Psoas muscle (tissue), 8 donors: Measurements from ENCODE around the gene RNU4-1. TPM values are rescaled to one million over a fixed set of nuclear protein-coding genes. Genes with fewer than 3 reads are reported as not detected.

ENCODE experiments used
- ATAC-seq, 4 donors: fragments of 200-7000 bp; cut with Tn5 transposase; one replicate each; pipeline ENCODE4 v1.9.1; 2020; ENCODE audit warnings: moderate library complexity in 3 of 4, mild to moderate bottlenecking in 2 of 4
- DNase-seq, 2 donors: peaks; one replicate each; pipeline ENCODE4 v3.0.0-alpha.2; 2020
- H3K27ac ChIP-seq: fragments of 200-600 bp; one replicate; pipeline ENCODE4 v1.8.0; 2022
- H3K27me3 ChIP-seq, 3 donors: fragments of 200-600 bp in 1 of 3; one replicate each; pipeline versions ENCODE4 v1.6.1 to v1.8.0; 2013 to 2022; ENCODE audit warnings: low read length in 2 of 3, mild to moderate bottlenecking in 2 of 3, moderate library complexity in 1 of 3; ENCODE audit not compliant: insufficient read depth in 3 of 3
- H3K36me3 ChIP-seq, 2 donors: fragments of 200-600 bp in 1 of 2; one replicate each; pipeline versions ENCODE4 v1.6.1 to v1.8.0; 2013 to 2022; ENCODE audit warnings: low read depth in 1 of 2, mild to moderate bottlenecking in 1 of 2, moderate library complexity in 1 of 2; ENCODE audit not compliant: insufficient read depth in 1 of 2
- H3K4me1 ChIP-seq: fragments of 200-600 bp; one replicate; pipeline ENCODE4 v1.8.0; 2022
- H3K4me3 ChIP-seq: fragments of 200-600 bp; one replicate; pipeline ENCODE4 v1.8.0; 2022; ENCODE audit warnings: mild to moderate bottlenecking
- H3K9me3 ChIP-seq: fragments of 200-600 bp; one replicate; pipeline ENCODE4 v1.8.0; 2022
- CTCF ChIP-seq: fragments of 200-600 bp; IDR thresholded peaks from one replicate; pipeline ENCODE4 v1.8.0; 2022; ENCODE audit warnings: antibody characterized with exemption
- WGBS, 3 donors: extraction: QIAGEN DNeasy Blood & Tissue Kit; methylation state at CpG; one replicate each; pipeline versions ENCODE4 v1.1.6 to v1.1.7; 2013; 5-methylcytosine and 5-hydroxymethylcytosine counted together
- intact Hi-C, 2 donors: fragments of 100-400 bp; cut with DNase I; formaldehyde crosslinking; loops; one replicate each; pipeline versions ENCODE4 v1.11.0 to v1.14.2; 2022
- polyA plus RNA-seq, 3 donors: library from polyadenylated mRNA; stranded (reverse); fragments of 200-250 nt; gene quantifications; one replicate each; pipeline ENCODE4 v1.2.3, GENCODE V29; 2013
- total RNA-seq, 4 donors: library from RNA; stranded (reverse); fragmentation: NEBNext Ultra II Directional in 2 of 4; extraction: Animal tissue kit (Norgen Biotek cat#: 25700) in 2 of 4; gene quantifications; one replicate each; pipeline versions ENCODE4 v1.2.1 to v1.2.4, GENCODE V29; 2021 to 2023
- donor health status: healthy with polysubstance abuse.
- donor health status: DM: no; HTN: no; CAD: no; lungs with moderate emphysema.
- donor health status: Bipolar disorder and iron deficiency.
- donor health status: healthy.
- donor health status: DM: yes; HTN: yes; CAD: no.
- donor health status: DM: no; HTN: no; CAD: no.
- donor health status: DM: no; HTN: no; CAD: no.
- donor health status: DM: yes; HTN: yes; CAD: no.

Gene RNU4-1
- total and polyA plus RNA-seq, 7 donors: 1,144 to 3,144 (median 2,601) TPM; not detected in 3

DNA sequence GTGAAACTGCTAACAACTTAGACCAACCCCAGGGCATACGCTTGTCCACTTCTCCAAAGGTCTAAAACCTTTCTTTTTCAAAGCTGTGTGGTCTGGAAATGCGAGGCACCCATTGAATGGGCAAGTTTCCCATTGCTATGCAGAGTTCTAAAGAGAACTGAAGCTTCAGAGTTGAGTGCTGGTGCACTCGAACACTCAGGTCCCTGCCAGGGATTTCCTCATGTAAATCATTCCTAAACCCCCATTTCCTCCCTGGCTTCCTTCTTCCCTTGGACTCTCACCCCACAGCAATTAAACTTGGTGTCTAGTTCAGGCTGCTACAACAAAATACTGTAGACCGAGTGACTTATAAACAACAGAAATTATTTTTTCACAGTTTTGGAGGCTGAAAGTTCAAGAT is 25.3 kb downstream of the RNU4-1 start:
- Histone ChIP-seq H3K27me3 (no peaks in the 10 kb centered on the region), H3K4me1 (peaks cover 19% of the 10 kb centered on the region), H3K27ac (no peak overlapping the region), H3K9me3 (no peaks in the 10 kb centered on the region), H3K36me3 (no peaks in the 10 kb centered on the region), H3K4me3 (no peak overlapping the region)
- TF ChIP-seq CTCF: no peak
- WGBS, 3 donors: 50 to 56% (median 56%) methylated on average over 4 of the region's 4 CpGs
- ATAC-seq (no peak), DNase-seq (no peak)
- intact Hi-C loops: loop anchor here in 1 of 2 donors (10.0 kb wide), 1 partner anchor 153 kb away; the partner anchor contains the start of gene RAB35

DNA sequence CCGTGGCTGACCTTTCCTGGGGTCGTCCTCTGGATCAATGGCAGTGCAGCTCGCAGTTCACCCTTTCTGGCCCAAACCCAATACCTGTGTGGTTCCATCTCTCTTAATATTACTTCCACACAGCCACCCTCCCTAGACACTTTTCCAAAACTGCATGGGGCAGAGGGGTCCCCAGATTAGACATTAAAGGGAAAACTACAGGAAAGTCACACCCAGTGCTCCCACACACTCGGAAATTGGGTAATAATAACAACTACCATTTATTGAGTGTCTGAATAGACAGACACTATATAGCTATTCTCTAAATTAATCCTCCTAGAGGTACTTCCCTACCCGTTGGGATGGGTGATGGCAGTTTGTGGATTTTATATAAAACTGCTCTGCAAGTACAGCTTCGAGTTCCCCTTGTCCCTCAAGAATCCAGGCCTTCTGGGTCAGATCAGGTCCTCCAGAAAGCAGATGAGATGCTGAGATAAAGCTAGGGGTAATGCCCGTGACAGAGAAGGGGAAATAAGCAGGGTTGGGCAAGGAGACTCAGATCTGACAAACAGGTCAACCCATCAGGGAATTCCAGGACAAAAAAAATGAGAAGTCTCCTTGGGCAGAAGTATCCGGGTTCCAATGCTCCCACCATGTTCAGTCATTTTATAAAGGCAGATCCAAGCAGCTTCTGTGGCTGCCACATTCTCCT is 26.7 kb downstream of the RNU4-1 start:
- Histone ChIP-seq H3K9me3 (no peaks in the 10 kb centered on the region), H3K4me1 (peaks cover 31% of the 10 kb centered on the region), H3K4me3 (peak overlapping the region; percentile 9), H3K27me3 (no peaks in the 10 kb centered on the region), H3K36me3 (no peaks in the 10 kb centered on the region), H3K27ac (peak overlapping the region; percentile 63)
- TF ChIP-seq CTCF: no peak
- no peak for ATAC-seq
- WGBS, 3 donors: 37 to 46% (median 37%) methylated on average over 8 of the region's 8 CpGs
- DNase-seq: no peak
- intact Hi-C loops: loop anchor here in 1 of 2 donors (10.0 kb wide), 1 partner anchor 152 kb away; the partner anchor contains the start of gene RAB35

- intact Hi-C loops: loop anchor here (1.0 to 10.0 kb wide), 3 partner anchors 37 to 151 kb away; partner anchors contain the start of gene RAB35 (in 1 of the 2)
- H3K27ac ChIP-seq: peak within 1 kb of the TSS; percentile 95
- WGBS, 3 donors: 1% methylated on average over 24 to 68 of the region's 81 CpGs
These were observed 27.4 kb downstream of the RNU4-1 start, which contains the start of gene PXN for GRCh38 chr12:120265473-120266179. Gene PXN, minus strand, starts transcription at chr12:120265730. Its CDS starts 101 bp downstream, at chr12:120265629.

GRCh38 chr12:120264904-120265472 is 28.0 kb downstream of the RNU4-1 start:
- ATAC-seq: peak in 1 of 4 donors; percentile 18
- H3K36me3 ChIP-seq: peaks cover 2 to 8% of the 10 kb centered on the region in 2 donors
- intact Hi-C loops: loop anchor here (1.0 to 10.0 kb wide), 4 partner anchors 37 to 150 kb away; partner anchors contain the start of genes RAB35 (in 1 of the 2) and RPLP0 (in 1 of the 2)
- 0 to 2% (median 1%) methylated on average over 22 to 29 of the region's 29 CpGs for WGBS, 3 donors
- peaks cover 45% of the 10 kb centered on the region for H3K4me1 ChIP-seq
- TF ChIP-seq CTCF: no peak
- peak overlapping the region; percentile 94 for H3K4me3 ChIP-seq
- DNase-seq: peak in 1 of 2 donors; percentile 17
- peak overlapping the region; percentile 95 for H3K27ac ChIP-seq
- no peaks in the 10 kb centered on the region for H3K27me3 ChIP-seq
- H3K9me3 ChIP-seq: no peaks in the 10 kb centered on the region

More at GRCh38 chr12:120265473-120266179, 27.4 kb downstream of the RNU4-1 start, which contains the start of gene PXN:
- Histone ChIP-seq H3K36me3 (peaks cover 2 to 6% of the 10 kb centered on the region in 2 donors), H3K4me3 (peak within 1 kb of the TSS; percentile 94), H3K4me1 (peaks cover 38% of the 10 kb centered on the region), H3K9me3 (no peaks in the 10 kb centered on the region), H3K27me3 (no peaks in the 10 kb centered on the region)
- peak; percentile 95 for TF ChIP-seq CTCF
- DNase-seq (peak; percentile 93 to 95), ATAC-seq (peak; percentile 84 to 93 (median 90))
